Cardiac muscle cell (in vitro differentiated cells and primary cell): ENCODE data around the gene CMIP. TPM values are rescaled to one million over a fixed set of nuclear protein-coding genes. Genes with fewer than 3 reads are reported as not detected.

Source experiments
- DNase-seq, 2 donors: peaks; one replicate each; pipeline versions ENCODE4 v3.0.0 to v3.0.0-alpha.2; 2010 to 2017; ENCODE audit warnings: low read depth in 1 of 2, low spot score in 1 of 2
- H3K27ac ChIP-seq: fragments of 200-600 bp; sonication (generic); 2 replicates; pipeline ENCODE4 v1.5.1; 2016
- H3K27me3 ChIP-seq: fragments of 200-600 bp; sonication (generic); 2 replicates; pipeline ENCODE4 v1.6.0; 2016; ENCODE audit warnings: control low read depth
- H3K36me3 ChIP-seq: fragments of 200-600 bp; sonication (generic); 2 replicates; pipeline ENCODE4 v1.5.1; 2016; ENCODE audit warnings: control low read depth
- H3K4me1 ChIP-seq: fragments of 200-600 bp; sonication (generic); 2 replicates; pipeline ENCODE4 v1.8.1; 2017; ENCODE audit warnings: low read depth, mild to moderate bottlenecking, mixed run types
- H3K4me3 ChIP-seq: fragments of 200-600 bp; sonication (generic); 2 replicates; pipeline ENCODE4 v1.5.1; 2016; ENCODE audit warnings: mild to moderate bottlenecking
- H3K9me3 ChIP-seq: fragments of 200-600 bp; sonication (generic); 2 replicates; pipeline ENCODE4 v1.5.1; 2017; ENCODE audit warnings: low read depth, mild to moderate bottlenecking, control low read depth
- polyA plus RNA-seq: library from polyadenylated mRNA; unstranded; fragments of >200 nt; fragmentation: Nextera tagmentation; extraction: Ambion mirVana; gene quantifications from 2 replicates; pipeline ENCODE4 v1.2.1, GENCODE V29; 2016
- total RNA-seq: library from RNA; depleted of rRNA; stranded (reverse); fragments of >200 nt; gene quantifications from 2 replicates; pipeline ENCODE4 v1.2.3, GENCODE V29; 2016
- TF ChIP-seq, protein P1 (sequence below): IDR thresholded peaks from 2 replicates; pipeline ENCODE4 v1.5.1; 2012; ENCODE audit warnings: low read depth, mild to moderate bottlenecking, low read length

The CMIP gene
- total and polyA plus RNA-seq, 2 experiments from 2014 or later, result 1.8 to 22.2 TPM

DNA sequence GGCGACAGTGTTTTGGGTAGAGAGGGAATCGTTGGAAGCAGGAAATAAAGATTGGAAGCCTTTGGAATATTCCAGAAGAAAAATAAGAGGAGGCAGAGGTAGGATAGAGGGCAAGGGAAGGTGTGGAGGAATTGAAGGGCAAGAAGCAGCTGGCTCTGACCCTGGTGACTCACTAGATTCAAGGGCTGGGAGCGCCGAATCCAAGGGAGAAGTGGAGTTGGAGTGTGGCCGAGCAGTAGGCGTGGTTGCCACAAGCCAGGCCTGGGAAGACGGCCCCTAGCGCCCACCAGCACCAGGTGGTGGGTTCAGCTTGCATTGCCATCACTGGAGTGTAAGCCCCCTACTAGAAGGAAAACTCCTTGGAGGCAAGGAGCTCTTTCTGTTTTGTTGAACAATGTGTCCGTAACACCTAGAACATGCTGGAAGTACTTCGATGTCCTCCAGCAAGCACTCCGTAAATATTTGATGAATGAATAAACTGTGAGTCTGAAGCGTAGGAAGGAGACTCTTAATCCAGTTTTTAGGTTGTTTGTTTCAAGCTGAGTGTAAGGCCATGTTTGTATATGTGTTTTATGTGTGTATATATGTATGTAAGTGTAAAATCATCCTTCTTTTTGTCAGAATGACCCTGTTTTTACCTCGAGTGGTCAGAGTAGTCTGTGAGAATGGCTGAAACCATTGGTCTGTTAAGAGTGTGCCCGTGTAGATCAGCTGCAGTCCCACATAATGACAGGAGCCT is 139.5 kb downstream of the CMIP start:
- Histone ChIP-seq H3K4me3 (no peak overlapping the region), H3K27me3 (no peaks in the 10 kb centered on the region), H3K36me3 (no peaks in the 10 kb centered on the region), H3K9me3 (no peaks in the 10 kb centered on the region), H3K27ac (no peak overlapping the region), H3K4me1 (peaks cover 15% of the 10 kb centered on the region)
- DNase-seq, result no peak
- TF ChIP-seq, protein P1, sequence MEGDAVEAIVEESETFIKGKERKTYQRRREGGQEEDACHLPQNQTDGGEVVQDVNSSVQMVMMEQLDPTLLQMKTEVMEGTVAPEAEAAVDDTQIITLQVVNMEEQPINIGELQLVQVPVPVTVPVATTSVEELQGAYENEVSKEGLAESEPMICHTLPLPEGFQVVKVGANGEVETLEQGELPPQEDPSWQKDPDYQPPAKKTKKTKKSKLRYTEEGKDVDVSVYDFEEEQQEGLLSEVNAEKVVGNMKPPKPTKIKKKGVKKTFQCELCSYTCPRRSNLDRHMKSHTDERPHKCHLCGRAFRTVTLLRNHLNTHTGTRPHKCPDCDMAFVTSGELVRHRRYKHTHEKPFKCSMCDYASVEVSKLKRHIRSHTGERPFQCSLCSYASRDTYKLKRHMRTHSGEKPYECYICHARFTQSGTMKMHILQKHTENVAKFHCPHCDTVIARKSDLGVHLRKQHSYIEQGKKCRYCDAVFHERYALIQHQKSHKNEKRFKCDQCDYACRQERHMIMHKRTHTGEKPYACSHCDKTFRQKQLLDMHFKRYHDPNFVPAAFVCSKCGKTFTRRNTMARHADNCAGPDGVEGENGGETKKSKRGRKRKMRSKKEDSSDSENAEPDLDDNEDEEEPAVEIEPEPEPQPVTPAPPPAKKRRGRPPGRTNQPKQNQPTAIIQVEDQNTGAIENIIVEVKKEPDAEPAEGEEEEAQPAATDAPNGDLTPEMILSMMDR, result no peak

DNA sequence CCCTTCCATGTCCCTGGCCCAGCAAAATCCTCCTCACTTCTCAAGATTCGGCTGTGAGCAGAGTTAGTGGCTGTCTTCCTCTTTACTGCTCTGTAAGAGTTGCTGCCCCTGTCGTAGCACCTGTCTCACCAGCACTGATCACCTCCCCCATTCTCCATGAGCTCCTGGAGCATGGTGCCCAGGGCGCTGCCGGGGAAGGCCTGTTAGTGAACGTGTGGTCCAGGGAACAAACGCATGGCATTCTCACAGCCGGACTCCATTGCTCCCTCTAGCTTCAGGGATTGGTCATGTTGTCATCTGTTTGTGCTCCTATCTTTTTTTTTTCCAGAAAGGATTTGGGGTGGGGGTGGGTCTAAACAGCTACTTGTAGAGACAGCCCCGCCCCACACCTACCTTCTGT is 141.2 kb downstream of the CMIP start:
- TF ChIP-seq, protein P1, result peak; percentile 31
- Histone ChIP-seq H3K36me3 (no peaks in the 10 kb centered on the region), H3K4me3 (no peak overlapping the region), H3K27me3 (no peaks in the 10 kb centered on the region), H3K27ac (peak overlapping the region; percentile 57), H3K4me1 (peaks cover 15% of the 10 kb centered on the region), H3K9me3 (no peaks in the 10 kb centered on the region)
- DNase-seq, result peak in 1 of 2 donors; percentile 12

- Histone ChIP-seq H3K4me3 (no peak overlapping the region), H3K9me3 (no peaks in the 10 kb centered on the region), H3K27ac (peak overlapping the region; percentile 57), H3K27me3 (no peaks in the 10 kb centered on the region), H3K36me3 (no peaks in the 10 kb centered on the region), H3K4me1 (peaks cover 15% of the 10 kb centered on the region)
- peak in 1 of 2 donors; percentile 35 for DNase-seq
- TF ChIP-seq, protein P1, result no peak
These were observed 141.8 kb downstream of the CMIP start for GRCh38 chr16:81586417-81586816.

DNA sequence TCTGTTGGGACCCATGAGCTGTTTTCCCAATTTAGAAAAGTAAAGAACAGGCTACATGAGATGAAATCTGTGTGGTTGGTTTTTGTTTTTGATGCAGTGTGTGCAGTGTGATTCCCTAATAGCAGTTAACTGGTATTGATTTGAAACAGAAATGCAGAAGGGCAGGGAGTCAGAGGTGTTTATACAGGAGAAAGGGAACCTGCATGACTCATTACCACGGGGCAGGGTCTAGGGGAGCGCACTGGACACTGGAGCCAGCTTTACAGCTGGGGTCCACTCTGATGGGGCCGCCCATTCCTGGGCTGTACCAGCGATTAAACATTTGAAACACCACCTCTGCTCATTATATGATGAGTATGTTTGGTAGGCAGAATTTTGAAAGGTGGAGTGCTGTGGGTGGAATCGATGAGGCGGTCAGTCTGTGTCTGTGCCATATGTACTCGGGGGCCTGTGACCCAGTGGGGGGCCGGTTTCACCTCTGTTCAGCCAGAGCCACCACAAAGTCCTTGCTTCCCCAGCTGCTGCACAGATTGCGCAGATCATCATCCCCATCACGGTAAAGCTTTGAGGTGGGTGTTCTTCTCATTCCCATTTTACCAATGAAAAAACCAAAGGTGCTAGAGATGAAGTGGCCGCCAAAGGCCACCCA is 142.5 kb downstream of the CMIP start:
- Histone ChIP-seq H3K27me3 (no peaks in the 10 kb centered on the region), H3K36me3 (no peaks in the 10 kb centered on the region), H3K9me3 (no peaks in the 10 kb centered on the region), H3K4me1 (peaks cover 15% of the 10 kb centered on the region), H3K4me3 (no peak overlapping the region), H3K27ac (peak overlapping the region; percentile 57)
- no peak for DNase-seq
- TF ChIP-seq, protein P1, result no peak

GRCh38 chr16:81587626-81588160 is 143.1 kb downstream of the CMIP start:
- Histone ChIP-seq H3K27me3 (no peaks in the 10 kb centered on the region), H3K27ac (no peak overlapping the region), H3K36me3 (no peaks in the 10 kb centered on the region), H3K4me1 (peaks cover 15% of the 10 kb centered on the region), H3K9me3 (no peaks in the 10 kb centered on the region), H3K4me3 (no peak overlapping the region)
- TF ChIP-seq, protein P1, result no peak
- no peak for DNase-seq
